GDM1 (cell line): ENCODE results near the gene SMAP2.

ENCODE experiments used
- DNase-seq: peaks from one replicate; lab custom pipeline; 2025; lab: John Stamatoyannopoulos, UW

Gene SMAP2

GRCh38 chr1:40421431-40422384, 48.2 kb downstream of the SMAP2 start:
- peak; percentile 26 for DNase-seq

- DNase-seq, result no peak
Observed at GRCh38 chr1:40422630-40423263, 49.2 kb downstream of the SMAP2 start.

GRCh38 chr1:40423264-40423642, 49.7 kb downstream of the SMAP2 start:
- no peak for DNase-seq

GRCh38 chr1:40423951-40424618, 50.6 kb downstream of the SMAP2 start:
- DNase-seq, result no peak

GRCh38 chr1:40425198-40425597, 51.7 kb downstream of the SMAP2 start:
- no peak for DNase-seq

GRCh38 chr1:40431385-40431784, 57.9 kb downstream of the SMAP2 start:
- DNase-seq, result no peak

GRCh38 chr1:40432644-40433390, 59.3 kb downstream of the SMAP2 start:
- DNase-seq, result no peak

GRCh38 chr1:40435471-40435870, 61.9 kb downstream of the SMAP2 start:
- no peak for DNase-seq

GRCh38 chr1:40435876-40436275, 62.3 kb downstream of the SMAP2 start:
- no peak for DNase-seq

- DNase-seq, result no peak
Observed at GRCh38 chr1:40438391-40439015, 65.0 kb downstream of the SMAP2 start.

- no peak for DNase-seq
Observed at GRCh38 chr1:40439247-40439646, 65.7 kb downstream of the SMAP2 start.

GRCh38 chr1:40449684-40450494, 76.4 kb downstream of the SMAP2 start, which contains the start of gene ZFP69B:
Gene ZFP69B (plus strand): TSS chr1:40450476. CDS start chr1:40450962, 486 bp downstream.
- DNase-seq, result peak; percentile 88

GRCh38 chr1:40450495-40451237, 77.1 kb downstream of the SMAP2 start:
- no peak for DNase-seq

- DNase-seq, result no peak
Observed at GRCh38 chr1:40451238-40451585, 77.7 kb downstream of the SMAP2 start.

- no peak for DNase-seq
Observed at GRCh38 chr1:40454873-40455272, 81.3 kb downstream of the SMAP2 start.

- no peak for DNase-seq
Observed at GRCh38 chr1:40462956-40463590, 89.5 kb downstream of the SMAP2 start.

GRCh38 chr1:40469327-40469726, 95.8 kb downstream of the SMAP2 start:
- no peak for DNase-seq
